ENCODE measurements around the gene ADTRP. TPM values are rescaled to one million over a fixed set of nuclear protein-coding genes. Genes with fewer than 3 reads are reported as not detected.

ADTRP gene
- total RNA-seq, 3 donors from 2014 or later (not counting 1 experiment from before 2014, with no cell fraction given), result 1.1 to 1.5 TPM; not detected in 1

DNA sequence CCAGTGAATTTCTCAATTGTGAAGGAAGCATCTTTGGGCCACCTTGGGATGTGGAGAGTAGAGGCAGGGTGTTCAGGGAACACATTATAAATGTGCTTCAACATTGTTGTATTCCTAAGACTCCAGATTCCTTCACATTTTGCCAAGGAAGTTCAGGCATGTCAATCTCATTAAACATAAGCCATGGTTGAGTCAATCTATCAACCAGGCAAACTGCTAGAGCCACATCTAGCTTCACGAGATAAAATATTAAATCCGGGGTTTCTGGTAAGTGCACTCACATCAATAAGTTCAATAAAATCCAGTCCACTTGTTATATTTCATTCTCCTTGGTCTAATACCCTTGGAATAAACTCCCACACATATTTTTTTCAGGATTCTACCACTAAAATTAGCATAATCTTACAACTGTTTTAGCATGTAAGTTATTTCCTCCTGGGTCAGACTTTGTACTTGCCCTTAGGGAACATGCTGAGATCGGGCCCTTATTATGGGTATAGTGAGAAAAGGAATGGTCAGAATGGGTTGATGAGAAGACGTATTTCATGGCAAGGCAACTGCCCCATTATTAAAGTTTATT lies 93.6 kb downstream of the ADTRP start:
- Mint-ChIP-seq H3K27ac (no peak overlapping the region), H3K36me3 (no peaks in the 10 kb centered on the region), H3K4me1 (no peaks in the 10 kb centered on the region), H3K4me3 (no peak overlapping the region), H3K27me3 (ENCODE audit: low read depth in 2 of 2) (peaks cover 6 to 24% of the 10 kb centered on the region in 2 donors), H3K9me3 (peaks cover 0 to 3% of the 10 kb centered on the region in 2 donors)
- TF ChIP-seq, protein P1, sequence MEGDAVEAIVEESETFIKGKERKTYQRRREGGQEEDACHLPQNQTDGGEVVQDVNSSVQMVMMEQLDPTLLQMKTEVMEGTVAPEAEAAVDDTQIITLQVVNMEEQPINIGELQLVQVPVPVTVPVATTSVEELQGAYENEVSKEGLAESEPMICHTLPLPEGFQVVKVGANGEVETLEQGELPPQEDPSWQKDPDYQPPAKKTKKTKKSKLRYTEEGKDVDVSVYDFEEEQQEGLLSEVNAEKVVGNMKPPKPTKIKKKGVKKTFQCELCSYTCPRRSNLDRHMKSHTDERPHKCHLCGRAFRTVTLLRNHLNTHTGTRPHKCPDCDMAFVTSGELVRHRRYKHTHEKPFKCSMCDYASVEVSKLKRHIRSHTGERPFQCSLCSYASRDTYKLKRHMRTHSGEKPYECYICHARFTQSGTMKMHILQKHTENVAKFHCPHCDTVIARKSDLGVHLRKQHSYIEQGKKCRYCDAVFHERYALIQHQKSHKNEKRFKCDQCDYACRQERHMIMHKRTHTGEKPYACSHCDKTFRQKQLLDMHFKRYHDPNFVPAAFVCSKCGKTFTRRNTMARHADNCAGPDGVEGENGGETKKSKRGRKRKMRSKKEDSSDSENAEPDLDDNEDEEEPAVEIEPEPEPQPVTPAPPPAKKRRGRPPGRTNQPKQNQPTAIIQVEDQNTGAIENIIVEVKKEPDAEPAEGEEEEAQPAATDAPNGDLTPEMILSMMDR (IDR thresholded peaks at IDR 0.05), result no peak
- Histone ChIP-seq H3K36me3 (ENCODE audit: control insufficient read depth, insufficient read depth, low read length) (no peaks in the 10 kb centered on the region), H3K27ac (ENCODE audit: low read length) (no peak overlapping the region), H3K4me1 (ENCODE audit: control insufficient read depth, insufficient read depth, low read length) (no peaks in the 10 kb centered on the region), H3K27me3 (ENCODE audit: control insufficient read depth, insufficient read depth, low read length) (no peaks in the 10 kb centered on the region), H3K9me3 (ENCODE audit: control insufficient read depth, insufficient read depth, low read length) (peaks cover 2% of the 10 kb centered on the region), H3K4me3 (ENCODE audit: low read length) (no peak overlapping the region)
- ATAC-seq, result no peak
- DNase-seq, result no peak
- 79% methylated on average over 4 of the region's 4 CpGs for WGBS (ENCODE audit: insufficient coverage)
- intact Hi-C loops (cut with micrococcal nuclease), result no loop called here

DNA sequence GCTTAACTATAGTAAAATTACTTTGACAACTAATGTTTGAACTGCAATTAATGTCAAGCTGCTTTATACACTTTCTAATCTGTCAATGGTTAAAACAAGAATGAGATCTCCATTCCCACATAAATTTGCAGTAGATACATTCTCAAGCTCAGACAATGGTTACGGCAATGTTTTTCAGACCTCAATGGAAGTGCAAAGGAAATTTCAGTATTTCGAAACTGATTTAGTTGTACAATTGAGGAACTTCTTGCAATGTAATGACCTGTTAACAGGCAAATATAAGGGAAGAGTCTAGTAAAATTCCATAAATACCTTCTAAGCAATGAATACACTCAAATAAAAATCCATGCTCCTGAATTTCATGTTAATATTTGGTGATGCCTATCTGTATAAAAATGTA lies 94.7 kb downstream of the ADTRP start:
- DNase-seq (no peak), ATAC-seq (no peak)
- 100% methylated on average over 2 of the region's 2 CpGs for WGBS (ENCODE audit: insufficient coverage)
- TF ChIP-seq, protein P1 (IDR thresholded peaks at IDR 0.05), result no peak
- H3K36me3 ChIP-seq (ENCODE audit: control insufficient read depth, insufficient read depth, low read length), result no peaks in the 10 kb centered on the region
- no peak overlapping the region for H3K27ac ChIP-seq (ENCODE audit: low read length)
- peaks cover 3 to 29% of the 10 kb centered on the region in 2 donors for H3K27me3 Mint-ChIP-seq (ENCODE audit: low read depth in 2 of 2)
- intact Hi-C loops (cut with micrococcal nuclease), result no loop called here
- no peaks in the 10 kb centered on the region for H3K4me1 ChIP-seq (ENCODE audit: control insufficient read depth, insufficient read depth, low read length)
- no peaks in the 10 kb centered on the region for H3K4me1 Mint-ChIP-seq
- H3K36me3 Mint-ChIP-seq, result no peaks in the 10 kb centered on the region
- H3K27ac Mint-ChIP-seq, result no peak overlapping the region
- peaks cover 2% of the 10 kb centered on the region for H3K9me3 ChIP-seq (ENCODE audit: control insufficient read depth, insufficient read depth, low read length)
- no peaks in the 10 kb centered on the region for H3K27me3 ChIP-seq (ENCODE audit: control insufficient read depth, insufficient read depth, low read length)
- H3K9me3 Mint-ChIP-seq, result peaks cover 0 to 3% of the 10 kb centered on the region in 2 donors
- H3K4me3 ChIP-seq (ENCODE audit: low read length), result no peak overlapping the region
- no peak overlapping the region for H3K4me3 Mint-ChIP-seq

DNA sequence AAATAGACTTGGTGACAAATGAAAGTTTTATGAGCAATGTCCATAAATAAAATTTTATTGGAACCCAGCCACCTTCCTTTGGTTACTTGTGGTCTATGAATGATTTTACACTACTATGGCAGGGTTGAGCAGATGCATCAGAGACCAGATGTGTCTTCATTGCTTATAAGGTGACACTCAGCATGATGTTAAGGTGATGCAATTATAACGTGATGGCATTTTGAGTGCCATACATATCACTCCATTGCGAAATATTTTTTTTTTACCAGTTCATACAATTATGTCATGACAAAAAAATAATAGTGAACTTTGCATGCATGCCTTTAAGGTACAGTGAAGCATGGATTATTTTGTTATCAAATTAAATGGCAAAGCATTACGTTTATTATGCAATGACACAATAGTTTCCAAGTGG lies 96.0 kb downstream of the ADTRP start:
- H3K27me3 ChIP-seq (ENCODE audit: control insufficient read depth, insufficient read depth, low read length), result no peaks in the 10 kb centered on the region
- Mint-ChIP-seq H3K36me3 (no peaks in the 10 kb centered on the region), H3K9me3 (peaks cover 0 to 3% of the 10 kb centered on the region in 2 donors), H3K27ac (no peak overlapping the region), H3K4me1 (no peaks in the 10 kb centered on the region), H3K4me3 (no peak overlapping the region), H3K27me3 (ENCODE audit: low read depth in 2 of 2) (peaks cover 3 to 30% of the 10 kb centered on the region in 2 donors)
- H3K27ac ChIP-seq (ENCODE audit: low read length), result no peak overlapping the region
- 83% methylated on average over 1 of the region's 3 CpGs for WGBS (ENCODE audit: insufficient coverage)
- no peak overlapping the region for H3K4me3 ChIP-seq (ENCODE audit: low read length)
- TF ChIP-seq, protein P1 (IDR thresholded peaks at IDR 0.05), result no peak
- H3K36me3 ChIP-seq (ENCODE audit: control insufficient read depth, insufficient read depth, low read length), result no peaks in the 10 kb centered on the region
- no peaks in the 10 kb centered on the region for H3K4me1 ChIP-seq (ENCODE audit: control insufficient read depth, insufficient read depth, low read length)
- peaks cover 2% of the 10 kb centered on the region for H3K9me3 ChIP-seq (ENCODE audit: control insufficient read depth, insufficient read depth, low read length)
- intact Hi-C loops (cut with micrococcal nuclease), result no loop called here
- ATAC-seq (no peak), DNase-seq (no peak)

DNA sequence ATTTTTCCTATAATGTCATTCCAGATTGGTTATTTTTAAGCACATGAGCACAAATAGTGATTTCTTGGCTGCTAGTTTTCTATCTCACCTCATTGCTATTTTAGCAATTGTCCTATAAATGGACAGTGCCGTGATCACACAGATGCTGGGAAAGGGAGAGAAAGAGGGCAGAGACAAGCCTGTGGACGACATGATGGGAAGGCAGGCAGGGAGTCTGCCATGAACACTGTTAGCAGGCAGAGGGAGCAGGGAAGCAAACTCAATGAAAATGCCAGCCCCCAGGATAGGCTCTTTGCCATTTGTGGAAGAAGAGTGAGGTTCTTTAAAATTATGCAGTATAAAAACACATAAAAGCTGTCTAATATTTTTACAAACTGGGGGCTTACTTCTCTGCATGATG lies 96.8 kb downstream of the ADTRP start:
- H3K4me3 Mint-ChIP-seq, result no peak overlapping the region
- WGBS (ENCODE audit: insufficient coverage), result 81% methylated on average over 2 of the region's 2 CpGs
- H3K4me1 Mint-ChIP-seq, result no peaks in the 10 kb centered on the region
- Histone ChIP-seq H3K27me3 (ENCODE audit: control insufficient read depth, insufficient read depth, low read length) (no peaks in the 10 kb centered on the region), H3K4me1 (ENCODE audit: control insufficient read depth, insufficient read depth, low read length) (no peaks in the 10 kb centered on the region), H3K4me3 (ENCODE audit: low read length) (no peak overlapping the region), H3K27ac (ENCODE audit: low read length) (no peak overlapping the region), H3K9me3 (ENCODE audit: control insufficient read depth, insufficient read depth, low read length) (peaks cover 2% of the 10 kb centered on the region), H3K36me3 (ENCODE audit: control insufficient read depth, insufficient read depth, low read length) (no peaks in the 10 kb centered on the region)
- no peak overlapping the region for H3K27ac Mint-ChIP-seq
- intact Hi-C loops (cut with micrococcal nuclease), result no loop called here
- DNase-seq, result no peak
- TF ChIP-seq, protein P1 (IDR thresholded peaks at IDR 0.05), result no peak
- peaks cover 6 to 34% of the 10 kb centered on the region in 2 donors for H3K27me3 Mint-ChIP-seq (ENCODE audit: low read depth in 2 of 2)
- peaks cover 0 to 3% of the 10 kb centered on the region in 2 donors for H3K9me3 Mint-ChIP-seq
- H3K36me3 Mint-ChIP-seq, result no peaks in the 10 kb centered on the region
- ATAC-seq, result no peak
